GM18858 (cell line): ENCODE data around the gene PPP2R3B.
"Not testable (repeated sequence)": the region's sequence is repeated elsewhere in the genome, so short reads cannot be mapped to it uniquely, and the experiment has no call there.

Source experiments
- ATAC-seq: cut with Tn5 transposase; IDR thresholded peaks from one replicate; pipeline ENCODE4 v1.9.1; 2021; ENCODE audit not compliant: unreplicated experiment

PPP2R3B gene, protein sequence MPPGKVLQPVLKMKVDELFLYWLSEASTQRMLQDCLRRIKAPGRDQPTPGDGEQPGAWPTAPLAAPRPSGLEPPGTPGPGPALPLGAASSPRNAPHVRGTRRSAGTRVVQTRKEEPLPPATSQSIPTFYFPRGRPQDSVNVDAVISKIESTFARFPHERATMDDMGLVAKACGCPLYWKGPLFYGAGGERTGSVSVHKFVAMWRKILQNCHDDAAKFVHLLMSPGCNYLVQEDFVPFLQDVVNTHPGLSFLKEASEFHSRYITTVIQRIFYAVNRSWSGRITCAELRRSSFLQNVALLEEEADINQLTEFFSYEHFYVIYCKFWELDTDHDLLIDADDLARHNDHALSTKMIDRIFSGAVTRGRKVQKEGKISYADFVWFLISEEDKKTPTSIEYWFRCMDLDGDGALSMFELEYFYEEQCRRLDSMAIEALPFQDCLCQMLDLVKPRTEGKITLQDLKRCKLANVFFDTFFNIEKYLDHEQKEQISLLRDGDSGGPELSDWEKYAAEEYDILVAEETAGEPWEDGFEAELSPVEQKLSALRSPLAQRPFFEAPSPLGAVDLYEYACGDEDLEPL

DNA sequence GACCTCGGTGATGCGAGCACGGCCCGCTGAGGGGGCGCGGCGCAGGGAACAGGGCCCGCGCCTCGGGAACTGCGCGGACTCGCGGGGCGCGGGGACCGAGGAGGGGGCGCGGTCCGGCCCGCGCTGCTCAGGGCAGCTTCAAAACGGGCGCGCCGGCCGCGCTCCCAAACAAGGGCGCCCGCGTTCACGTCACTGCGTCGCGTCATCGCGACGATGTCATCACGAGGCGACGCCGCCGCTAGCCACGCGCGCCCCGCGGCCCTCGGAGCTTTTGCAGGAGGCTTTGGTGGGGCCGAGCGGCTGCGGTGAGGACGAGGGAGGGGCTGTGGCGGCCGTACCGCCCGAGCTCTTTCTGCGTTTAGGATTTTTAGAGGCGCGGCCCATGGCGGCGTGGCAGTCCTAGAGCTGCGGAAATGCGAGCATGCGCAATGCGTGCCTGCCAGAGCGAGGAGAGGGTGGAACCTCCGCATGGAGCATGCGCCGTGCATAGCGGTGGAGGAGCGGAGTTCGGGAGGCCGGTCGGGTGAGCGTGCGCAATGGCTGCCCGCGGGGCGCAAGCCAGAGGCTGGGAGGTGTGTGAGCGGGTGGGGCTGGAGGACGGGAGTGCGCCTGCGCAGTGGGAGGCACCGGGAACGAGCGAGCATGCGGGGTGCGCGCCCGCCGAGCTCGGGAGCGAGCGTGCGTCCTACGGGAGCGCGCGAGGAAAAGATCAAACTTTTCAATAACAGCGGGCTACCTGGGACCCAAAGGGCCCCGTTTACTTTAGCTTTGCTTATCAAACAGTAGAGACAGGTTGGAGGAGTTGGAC, at the start of gene PPP2R3B:
Gene PPP2R3B, minus strand, starts transcription at position 140 of the 808 bp plus-strand sequence. CDS start 216 bp downstream, outside the sequence.
- peak; percentile 90 for ATAC-seq

DNA sequence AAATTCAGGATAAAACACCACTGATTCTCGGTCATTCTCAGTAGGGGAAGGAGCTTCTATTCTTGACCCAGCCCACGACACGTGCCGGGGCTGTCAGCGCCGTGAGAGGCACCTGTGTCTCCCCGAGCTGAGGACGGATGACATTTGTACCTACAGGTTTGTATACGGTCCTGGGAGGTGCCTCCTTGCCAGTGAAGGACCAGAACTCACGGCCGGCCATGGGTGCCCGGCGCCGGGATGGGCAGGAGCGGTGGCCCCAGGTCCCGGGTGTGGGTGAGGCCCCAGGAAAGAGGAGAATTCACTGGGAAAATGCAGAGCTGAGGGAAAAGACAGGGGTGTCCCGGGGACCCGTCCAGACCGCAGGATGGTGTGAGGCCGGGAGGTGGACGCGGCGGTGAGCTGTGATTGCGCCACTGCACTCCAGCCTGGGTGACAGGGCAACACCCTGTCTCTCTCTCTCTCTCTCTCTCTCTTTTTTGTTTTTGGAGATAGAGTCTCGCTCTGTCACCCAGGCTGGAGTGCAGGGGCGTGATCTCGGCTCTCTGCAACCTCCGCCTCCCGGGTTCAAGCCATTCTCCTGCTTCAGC, 48.9 kb upstream of the PPP2R3B start:
- no peak for ATAC-seq

DNA sequence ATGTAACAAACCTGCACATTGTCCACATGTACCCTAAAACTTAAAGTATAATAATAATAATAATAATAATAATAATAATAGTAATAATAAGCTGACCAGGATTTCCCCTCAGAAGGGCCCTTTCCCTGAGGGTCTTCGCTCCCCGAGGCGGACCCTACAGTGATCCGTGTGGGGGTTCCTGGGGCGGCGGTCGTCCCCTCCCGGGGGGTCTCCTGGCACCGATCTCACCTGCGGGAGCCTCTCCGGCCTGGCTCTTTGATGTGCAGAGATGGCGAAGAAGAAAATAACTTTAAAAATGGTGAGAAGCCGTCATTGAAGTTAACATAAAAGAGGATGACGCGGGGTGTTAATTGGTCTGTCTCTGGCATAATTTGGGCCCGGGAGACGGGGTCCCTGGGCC, 48.2 kb upstream of the PPP2R3B start:
- ATAC-seq: no peak

DNA sequence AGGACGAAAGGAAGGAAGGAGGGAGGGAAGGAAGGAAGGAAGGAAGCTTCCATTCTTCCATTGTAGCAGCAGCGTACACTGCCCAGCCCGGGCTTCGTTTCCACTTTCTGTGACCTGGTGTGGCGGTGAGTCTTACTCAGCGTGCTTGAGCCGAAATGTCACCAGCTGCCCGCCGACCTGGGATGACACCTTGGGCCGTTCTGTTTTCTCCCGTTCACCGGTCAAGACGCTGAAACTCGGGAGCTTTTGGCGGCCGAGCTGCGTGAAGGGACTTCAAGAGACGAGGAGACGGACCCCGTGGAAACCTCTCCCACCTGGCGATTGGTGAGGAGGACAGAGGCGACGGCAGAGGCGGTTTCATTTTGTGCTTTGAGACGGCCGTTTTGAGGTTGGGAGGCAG, 47.1 kb upstream of the PPP2R3B start:
- ATAC-seq: no peak

DNA sequence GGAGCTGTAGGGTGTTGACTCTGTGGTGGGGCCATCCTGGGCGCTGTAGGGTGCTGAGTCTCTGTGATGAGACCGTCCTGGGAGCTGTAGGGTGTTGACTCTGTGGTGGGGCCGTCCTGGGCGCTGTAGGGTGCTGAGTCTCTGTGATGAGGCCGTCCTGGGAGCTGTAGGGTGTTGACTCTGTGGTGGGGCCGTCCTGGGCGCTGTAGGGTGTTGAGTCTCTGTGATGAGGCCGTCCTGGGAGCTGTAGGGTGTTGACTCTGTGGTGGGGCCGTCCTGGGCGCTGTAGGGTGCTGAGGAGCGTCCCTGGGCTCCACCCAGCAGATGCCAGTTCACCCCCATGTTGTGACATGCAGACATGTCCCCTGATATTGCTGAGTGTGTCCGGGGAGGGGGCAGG, 46.0 kb upstream of the PPP2R3B start:
- ATAC-seq: not testable (repeated sequence)

DNA sequence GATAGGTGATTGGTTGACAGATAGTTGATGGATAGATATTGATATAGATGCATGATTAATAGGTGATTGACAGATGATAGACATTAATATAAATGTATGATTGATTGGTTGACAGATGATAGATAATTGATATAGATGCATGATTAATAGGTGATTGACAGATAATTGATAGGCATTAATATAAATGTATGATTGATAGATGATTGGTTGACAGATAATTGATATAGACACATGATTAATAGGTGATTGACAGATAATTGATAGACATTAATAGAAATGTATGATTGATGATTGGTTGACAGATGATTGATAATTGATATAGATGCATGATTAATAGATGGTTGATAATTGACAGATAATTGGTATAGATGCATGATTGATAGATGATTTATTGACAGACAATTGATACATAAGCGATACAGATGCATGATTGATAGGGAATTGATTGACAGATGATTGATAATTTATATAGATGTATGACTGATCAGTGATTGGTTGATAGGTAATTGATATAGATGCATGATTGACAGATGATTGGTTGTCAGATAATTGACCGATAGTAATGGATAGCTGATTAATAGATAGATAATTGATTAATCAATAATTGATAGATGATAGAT, 44.9 kb upstream of the PPP2R3B start:
- no peak for ATAC-seq

DNA sequence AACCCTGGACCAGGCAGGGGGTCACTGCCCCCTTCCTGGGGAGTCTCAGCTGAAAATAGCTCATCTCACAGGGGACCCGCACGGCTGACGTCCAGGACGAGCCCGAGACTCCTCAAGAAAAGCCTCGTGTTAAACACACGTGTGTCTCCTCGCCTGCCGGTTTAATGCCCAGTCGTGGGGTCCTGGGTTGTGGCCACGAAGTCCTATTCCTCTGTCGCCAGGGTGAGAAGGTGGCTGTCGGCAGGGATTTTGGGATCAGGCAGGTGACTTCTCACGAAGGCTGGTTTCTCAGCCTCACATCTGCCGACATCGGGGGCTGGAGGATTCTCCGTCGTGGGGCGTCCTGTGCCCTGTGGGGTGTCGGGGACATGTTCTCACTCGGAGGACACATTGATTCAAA, 44.3 kb upstream of the PPP2R3B start:
- ATAC-seq: no peak

DNA sequence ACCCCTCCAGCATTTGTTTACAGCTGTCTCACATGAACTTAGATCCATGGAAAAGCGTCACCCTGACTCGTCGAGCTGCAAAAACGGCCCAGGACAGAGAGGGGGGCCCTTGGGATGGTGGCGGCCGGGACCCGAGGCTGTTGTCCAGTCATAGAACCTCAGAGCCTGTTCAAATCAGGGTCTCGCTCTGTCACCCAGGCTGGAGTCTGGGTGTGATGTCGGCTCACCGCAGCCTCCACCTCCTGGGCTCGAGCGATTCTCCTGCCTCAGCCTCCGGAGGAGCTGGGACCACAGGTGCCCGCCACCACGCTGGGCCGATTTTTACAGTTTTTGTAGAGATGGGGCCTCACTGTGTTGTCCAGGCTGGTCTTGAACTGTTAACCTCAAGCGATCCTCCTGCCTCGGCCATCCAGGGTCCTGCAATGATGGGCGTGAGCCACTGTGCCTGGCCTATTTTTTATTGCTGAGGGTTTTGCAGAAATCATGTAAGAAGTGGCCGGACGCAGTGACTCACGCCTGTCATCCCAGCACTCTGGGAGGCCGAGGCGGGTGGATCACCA, 42.6 kb upstream of the PPP2R3B start:
- no peak for ATAC-seq

DNA sequence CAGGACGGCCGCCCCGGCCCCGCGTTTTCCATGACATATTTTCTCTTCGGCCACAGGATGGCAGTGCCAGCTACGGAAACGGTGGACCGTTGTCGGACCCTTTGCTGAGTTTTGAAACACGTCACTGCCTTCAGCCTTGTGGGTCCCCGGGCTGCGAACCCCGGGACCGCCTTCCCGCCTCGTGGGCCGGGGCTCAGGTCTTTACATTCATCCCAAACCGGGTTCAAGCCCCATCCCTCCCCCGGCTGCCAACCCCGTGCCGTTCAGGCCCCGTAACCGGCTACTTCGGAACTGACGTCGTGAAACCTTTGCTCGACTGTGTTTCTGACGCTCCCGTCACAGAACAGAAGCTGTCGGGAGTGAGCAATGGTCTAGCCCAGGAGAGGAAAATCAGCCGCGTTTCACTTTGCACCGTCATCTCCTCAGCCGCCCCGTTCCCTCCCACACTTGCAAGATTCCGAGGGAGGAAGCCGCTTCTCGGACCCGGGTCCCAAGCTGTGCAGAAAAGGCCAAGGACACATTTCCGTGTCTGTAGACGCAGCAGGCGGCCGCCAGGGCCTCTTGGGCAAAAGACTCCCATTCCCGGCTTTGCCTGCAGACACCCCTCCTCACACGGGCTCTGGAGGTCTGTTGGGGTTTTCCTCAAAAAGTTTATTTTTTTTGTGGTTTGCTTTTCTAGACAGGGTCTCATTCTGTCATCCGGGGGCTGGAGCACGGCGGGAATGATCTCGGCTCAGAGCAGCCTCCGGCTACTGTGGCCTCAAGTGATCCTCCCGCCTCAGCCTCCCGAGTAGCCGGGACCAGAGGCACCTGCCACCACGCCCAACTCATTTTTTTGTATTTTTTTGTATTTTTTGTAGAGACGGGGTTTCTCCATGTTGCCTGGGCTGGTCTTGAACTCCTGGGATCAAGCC, 41.4 kb upstream of the PPP2R3B start:
- no peak for ATAC-seq

DNA sequence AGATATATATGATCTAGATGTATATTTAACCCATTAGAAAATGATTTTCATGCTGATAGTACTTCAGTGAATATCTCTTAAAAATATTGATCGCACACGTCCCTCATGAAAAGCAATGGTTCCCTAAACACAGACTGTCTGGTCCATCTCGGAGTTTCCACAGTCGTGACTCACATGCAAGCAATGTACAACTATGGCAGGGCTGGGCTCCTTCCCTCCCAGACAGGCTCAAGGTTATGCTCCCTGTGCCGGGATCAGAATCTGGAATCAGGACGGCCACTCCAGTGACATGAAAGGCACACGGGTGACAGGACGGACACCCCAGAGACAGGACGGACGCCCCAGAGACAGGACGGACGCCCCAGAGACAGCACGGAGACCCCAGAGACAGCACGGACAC, 40.2 kb upstream of the PPP2R3B start:
- ATAC-seq: no peak

DNA sequence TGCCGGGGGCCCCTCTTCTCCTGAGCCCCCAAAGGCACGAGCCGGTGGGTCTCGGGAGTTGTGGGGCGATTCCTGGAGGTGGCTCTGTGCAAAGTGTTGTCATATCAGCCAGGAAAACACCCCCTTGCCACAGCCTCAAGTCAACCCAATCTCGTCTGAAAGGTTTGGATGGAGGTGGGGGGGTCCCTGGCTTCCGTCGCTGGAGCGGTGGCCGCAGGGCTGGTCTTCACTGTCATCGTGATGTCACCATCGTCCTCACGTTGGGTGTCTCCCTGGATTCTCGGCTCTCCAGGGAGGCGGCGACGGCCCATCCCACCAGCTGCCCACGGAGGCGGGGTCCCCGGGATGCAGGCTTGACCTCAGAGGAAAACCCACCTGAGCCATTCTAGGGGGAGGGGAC, 38.3 kb upstream of the PPP2R3B start:
- ATAC-seq: no peak

DNA sequence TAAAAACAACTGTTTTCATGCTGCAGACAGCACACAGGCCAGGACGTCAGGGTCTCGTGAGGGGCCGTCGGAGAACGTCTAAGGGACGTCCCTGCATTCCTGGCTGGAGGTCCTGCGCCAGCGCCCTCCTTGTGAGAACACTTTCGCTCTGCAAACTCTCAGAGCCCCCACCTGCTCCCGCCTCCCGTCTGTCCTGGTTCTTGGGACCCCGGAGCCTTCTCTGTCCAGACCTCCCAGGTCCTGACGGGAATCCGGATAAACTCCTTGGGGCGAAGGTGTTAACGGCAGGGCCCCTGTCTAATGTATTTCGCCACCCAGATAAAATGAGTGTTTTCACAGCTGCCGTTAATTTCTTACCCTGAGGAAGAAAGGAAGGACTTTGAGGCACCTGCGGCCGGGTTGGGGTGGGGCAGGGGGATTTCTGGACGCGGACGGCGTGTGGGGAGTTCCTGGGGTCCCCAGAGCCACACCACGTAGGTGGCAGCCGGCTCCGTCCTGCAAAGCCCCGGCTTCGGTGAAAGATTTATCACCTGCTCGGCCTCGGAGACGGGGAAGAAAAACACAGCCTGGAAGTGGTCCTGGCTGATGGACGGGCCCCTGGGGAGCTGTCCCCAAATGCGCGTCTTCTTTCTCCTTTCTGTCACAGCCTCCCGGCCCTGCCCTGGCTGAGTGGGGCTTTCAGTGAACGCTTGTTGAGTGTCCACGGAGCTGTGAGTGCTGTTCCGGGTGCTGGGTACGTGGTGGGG, 35.1 kb upstream of the PPP2R3B start:
- ATAC-seq: no peak

DNA sequence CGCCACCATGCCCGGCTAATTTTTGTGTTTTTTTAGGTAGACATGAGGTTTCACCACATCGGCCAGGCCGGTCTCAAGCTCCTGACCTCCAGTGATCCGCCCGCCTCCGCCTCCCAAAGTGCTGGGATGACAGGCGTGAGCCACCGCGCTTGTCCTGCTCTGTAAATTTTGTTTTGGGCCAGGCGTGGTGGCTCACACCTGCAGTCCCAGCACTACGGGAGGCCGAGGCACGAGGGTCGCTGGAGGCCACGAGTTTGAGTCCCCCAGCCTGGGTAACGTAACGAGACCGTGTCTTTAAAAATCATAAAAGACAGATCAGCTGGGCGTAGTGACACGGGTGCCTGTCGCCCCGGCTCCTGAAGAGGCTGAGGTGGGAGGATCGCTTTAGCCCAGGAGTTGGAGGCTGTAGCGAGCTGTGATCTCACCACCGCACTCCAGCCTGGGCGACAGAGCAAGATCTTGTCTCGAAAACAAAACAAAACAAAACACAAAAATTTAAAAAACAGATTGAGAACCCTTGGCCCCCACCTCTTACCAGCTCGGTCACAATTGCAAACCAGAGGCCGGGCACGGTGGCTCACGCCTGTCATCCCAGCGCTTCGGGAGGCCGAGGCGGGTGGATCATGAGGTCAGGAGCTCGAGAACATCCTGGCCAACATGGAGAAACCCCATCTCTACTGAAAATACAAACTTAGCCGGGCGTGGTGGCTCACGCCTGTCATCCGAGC, 34.0 kb upstream of the PPP2R3B start:
- ATAC-seq: no peak

DNA sequence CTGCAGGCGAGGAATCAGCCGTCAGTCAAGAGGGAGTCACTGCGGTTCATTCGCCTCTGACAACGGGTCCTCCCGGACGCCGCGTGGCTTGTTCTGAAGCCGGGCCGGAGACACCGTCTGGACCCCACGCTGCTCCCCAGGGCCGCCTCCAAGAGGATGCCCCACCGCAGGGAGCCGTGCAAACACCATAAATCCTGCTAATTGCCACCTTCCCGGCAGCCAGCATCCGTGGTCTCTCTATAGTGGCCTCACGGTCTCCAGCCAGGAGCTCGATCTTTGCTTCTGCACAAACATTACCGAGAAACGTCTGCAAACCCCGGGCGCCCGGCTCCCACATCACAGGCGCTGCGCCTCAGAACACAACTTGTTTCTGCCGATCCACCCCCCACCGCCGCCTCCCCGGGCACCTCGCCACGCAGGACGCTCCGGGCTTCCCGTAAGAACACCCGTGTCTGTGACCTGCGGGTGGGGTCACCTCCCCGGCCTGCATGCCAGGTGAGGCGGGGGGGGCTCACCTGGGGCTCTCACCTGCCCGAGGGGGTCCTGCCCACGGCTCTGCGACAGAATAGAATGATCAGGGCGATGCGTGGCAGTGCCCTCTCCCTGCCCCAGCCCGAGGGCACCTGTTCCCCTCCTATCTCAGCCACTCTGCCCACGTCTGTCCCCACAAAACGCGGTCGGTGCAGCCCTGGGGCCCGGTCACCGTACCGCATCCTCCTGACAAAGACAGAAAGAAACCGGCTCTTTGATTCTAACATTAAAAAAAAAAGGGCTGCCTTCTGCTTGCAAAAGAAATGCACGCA, 32.4 kb upstream of the PPP2R3B start:
- ATAC-seq: no peak

DNA sequence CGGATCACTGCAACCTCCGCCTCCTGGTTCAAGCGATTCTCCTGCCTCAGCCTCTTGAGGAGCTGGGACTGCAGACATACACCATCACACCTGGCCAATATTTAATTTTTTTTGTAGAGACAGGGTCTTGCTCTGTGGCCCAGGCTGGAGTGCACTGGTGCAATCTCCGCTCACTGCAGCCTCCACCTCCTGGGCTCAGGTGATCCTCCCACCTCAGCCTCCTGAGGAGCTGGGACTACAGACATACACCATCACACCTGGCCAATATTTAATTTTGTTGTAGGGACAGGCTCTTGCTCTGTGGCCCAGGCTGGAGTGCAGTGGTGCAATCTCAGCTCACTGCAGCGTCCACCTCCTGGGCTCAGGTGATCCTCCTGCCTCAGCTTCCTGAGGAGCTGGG, 28.8 kb upstream of the PPP2R3B start:
- not testable (repeated sequence) for ATAC-seq

DNA sequence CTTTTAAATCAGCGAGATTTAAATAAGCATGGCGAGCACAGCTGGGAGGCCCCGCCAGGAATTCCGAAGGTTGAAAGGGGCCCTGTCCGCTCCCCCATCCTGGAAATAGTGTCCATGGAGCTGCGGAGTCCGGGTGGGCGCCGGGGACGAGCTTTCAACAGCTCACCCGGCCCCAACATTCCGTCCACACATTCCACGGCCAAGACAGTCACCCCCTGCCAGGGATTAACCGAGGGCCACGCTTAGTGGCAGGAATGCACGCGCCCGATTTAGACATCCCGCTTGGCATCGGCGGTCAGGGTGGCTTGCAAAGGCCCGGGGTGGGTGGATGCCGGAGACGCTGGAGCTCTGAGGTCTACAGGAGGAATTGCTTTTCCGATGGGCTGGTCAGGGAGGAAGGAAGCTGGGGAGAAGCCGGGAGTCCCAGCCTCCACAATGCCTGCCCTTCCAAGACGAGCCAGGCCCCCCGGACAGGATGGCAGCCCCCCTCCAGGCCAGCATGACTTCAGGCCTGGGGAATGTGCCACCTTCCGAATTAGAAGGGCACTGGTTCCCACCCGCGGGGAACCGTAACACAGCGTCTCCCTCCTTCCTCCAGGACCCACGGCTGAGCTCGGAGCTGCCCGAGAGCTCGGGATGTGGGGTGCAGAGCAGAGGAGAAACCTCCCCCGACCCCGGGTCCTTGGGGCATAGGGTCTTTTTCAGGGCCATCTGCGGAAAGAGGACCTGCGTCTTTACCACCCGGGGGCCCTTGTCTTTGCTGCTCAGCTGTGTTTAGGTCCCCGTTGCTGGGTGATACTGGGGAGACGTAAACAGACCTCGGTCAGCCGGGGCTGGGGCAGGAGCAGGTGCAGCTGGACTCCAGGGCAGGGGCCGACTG, 26.9 kb upstream of the PPP2R3B start:
- no peak for ATAC-seq

DNA sequence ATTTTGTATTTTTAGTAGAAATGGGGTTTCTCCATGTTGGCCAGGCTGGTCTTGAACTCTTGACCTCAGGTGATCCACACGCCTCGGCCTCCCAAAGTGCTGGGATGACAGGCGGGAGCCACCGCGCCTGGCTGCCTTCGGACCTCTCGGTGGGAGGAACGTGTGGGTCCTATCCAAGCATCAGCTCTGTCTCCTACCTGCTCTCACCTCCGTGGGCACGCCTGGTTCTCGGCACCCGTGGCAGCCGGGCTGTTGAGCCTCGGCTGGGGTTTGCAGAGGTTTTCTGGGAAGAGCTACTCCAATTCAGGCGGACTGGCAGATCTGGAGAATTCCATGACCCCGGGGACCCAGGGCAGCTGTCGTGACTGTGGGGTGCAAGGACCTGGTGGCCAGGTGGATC, 23.6 kb upstream of the PPP2R3B start:
- ATAC-seq: no peak
